HL-60/S4 treated with phorbol 12-myristate 13-acetate at 8.2 ng/mL for 4 days and 3 days (cell line): Measurements from ENCODE around the gene GAPDHS.

Source experiments
- in situ Hi-C: fragments of 300-500 bp; cut with MboI; formaldehyde crosslinking; loops from 2 replicates; pipeline ENCODE4 v1.15.0; 2022; ENCODE audit warnings: low sequenced_read_pairs

Gene GAPDHS

DNA sequence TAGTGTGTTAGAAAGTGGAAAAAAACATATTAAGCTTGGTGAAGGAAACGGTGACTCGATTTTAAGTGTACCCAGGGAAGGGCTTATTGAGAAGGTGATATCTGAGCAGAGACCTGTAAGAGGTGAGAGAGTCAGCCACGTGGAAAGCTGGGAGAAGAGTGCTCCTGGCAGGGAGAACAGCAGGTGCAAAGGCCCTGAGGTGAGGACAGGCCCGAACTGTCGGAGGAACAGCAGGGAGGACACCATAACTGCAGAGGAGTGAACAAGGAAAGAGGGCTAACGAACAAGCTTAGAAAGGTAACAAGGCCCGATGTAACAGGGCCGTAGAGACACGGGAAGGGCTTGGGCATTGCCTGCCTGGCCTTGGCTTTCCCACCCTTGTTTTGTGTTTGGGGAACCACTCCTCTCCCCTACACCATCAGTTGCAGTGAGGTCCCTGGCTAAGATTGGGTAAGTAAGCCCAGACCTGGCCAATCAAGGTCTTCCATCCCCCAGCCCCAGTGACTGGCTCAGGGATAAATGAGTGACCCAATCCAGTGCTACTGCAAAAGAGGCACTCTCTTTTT, 22.9 kb downstream of the GAPDHS start:
- in situ Hi-C loops: no loop called here

DNA sequence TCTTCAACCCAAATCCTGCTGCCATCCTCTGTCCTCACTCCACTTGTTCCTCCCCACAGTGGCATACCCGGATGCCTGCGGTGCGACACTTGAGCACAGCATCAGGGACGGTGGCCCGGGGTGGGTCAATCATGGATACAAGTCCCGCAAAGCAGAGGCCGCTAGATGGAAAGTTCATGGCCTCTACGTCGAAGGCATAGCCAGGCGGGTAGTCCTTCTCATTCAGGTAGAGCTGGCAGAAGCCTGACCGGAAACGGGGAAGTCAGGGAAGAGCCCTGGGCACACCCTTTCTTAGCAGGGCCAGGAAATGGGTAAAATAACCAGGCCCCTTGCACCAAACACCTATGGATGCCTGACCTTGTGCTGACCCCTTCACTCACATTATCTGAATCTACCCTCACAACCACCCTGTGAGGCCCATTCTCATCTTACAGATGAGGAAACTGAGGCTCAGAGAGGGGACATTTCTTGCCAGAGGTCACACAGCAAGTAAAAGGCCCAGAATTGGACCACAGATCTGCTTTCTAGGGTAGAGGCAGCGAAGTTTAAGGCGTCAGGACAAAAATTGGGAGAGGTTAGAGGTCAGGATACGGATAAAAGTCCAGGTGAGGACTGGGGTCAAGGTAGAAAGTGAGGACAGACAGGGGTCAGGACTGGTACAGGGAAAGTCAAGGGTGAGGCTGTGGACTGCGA, 23.7 kb downstream of the GAPDHS start:
- in situ Hi-C loops: no loop called here

DNA sequence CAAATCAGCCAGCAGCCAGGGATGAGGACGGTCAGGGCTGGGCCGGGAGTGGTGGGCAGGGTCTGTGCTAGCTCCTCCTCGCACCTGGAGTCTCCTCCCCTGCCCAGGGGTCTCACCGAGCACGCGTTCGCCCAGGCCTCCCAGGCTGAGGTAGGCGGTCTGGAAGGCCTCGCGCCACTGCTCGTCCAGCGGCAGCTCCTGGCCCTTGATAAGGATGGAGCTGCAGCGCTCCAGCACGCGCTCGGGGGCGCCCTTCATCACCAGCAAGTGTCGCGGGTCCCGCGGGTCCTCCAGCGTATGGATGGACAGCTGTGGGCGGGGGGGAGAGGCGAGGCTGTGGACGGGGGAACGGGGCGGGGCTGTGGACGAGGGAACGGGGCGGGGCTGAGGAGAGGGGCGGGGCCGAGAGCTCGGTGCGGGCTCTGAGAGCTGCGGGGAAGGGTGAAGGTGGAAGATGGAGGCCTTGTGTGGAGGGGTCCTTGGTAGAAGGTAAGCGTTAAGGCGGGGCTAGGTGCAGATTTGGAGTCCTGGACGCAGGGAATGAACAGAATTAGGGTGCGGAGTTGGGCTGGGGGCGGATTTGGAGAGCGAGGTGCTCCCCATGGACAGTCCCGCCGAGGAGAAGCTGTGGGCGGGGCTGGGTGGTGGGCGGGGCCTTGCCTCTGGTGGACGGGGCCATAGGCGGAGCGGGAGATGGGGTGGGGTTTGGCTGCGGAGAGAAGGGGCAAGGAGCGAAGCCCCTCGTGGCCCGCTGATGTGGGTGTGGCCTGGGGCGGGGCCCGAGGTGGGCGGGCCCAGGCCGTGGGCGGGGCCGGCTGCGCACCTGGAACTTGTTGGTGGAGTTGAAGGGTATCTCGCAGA, 24.5 kb downstream of the GAPDHS start:
- in situ Hi-C loops: no loop called here

DNA sequence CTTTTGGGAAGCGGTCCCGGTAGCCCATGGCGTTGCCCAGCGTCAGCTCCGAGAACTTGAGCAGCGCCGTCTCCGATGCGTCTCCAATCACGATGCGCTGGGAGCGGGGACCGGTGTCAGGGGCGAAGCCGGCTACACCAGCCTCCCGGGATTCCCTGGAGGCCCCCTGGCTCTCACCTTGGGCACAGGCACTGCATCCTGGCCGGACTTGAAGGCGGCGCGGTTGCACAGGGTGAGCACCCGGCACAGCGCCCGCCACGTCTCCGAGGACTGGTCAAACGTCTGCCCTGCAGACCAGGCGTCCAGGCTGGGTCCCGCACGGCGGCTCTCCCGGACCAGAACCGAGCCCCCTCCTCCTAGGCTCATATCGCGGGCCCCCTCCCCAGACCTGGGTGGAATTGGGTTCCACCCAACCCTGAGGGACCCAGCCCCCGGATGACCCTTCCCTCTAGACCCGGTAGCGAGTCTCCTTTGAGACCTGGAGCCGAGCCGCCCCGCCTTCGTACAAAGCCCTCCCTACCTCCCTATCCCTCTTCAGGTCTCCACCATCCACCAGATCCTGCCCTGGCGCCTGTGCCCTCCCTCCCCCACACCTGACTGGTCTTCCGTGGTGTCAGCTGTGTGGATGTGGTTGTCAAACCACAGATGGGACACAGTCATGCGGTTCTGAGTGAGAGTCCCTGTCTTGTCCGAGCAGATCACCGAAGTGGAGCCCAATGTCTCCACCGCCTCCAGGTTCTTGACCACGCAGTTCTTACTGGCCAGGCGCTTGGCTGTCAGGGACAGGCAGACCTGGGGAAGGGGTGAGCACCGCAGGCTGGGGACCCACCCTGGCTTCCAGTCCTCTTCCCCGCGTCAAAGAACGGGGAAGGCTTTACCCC, 25.4 kb downstream of the GAPDHS start:
- in situ Hi-C loops: no loop called here

DNA sequence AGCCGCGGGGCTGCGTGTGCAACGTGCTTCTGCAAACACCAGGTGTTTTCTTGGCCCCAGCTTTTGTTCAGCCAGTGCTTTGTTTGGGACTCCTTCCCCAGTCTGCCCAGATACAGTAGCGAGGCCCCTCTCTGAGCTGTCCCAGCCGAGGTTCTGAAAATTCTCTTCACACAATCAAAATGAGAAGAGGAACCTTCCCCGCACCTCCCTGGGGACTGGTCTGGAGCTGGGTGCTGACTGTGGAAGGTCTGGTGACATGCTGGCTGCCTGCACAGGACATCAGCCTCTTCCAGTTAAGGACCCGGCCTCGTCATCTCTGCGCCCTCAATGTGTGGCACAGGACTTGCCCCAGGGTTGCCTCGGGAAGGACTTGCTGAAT, 26.0 kb downstream of the GAPDHS start:
- in situ Hi-C loops: no loop called here

DNA sequence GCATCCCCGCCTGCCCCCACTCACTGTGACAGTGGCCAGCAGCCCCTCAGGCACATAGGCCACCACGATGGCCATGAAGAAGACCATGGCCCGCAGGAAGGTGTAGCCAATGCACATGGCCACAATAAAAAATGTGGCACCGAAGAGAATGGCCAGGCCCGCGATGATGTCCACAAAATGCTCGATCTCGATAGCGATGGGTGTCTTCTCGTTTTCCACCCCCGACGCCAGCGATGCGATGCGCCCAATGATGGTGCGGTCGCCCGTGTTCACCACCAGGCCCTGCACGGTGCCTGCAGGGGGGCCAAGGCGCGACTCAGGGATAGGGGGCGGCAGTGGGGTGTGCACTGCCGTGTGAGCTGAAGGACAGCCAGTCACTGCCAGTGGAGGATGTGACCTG, 26.5 kb downstream of the GAPDHS start:
- in situ Hi-C loops: no loop called here

DNA sequence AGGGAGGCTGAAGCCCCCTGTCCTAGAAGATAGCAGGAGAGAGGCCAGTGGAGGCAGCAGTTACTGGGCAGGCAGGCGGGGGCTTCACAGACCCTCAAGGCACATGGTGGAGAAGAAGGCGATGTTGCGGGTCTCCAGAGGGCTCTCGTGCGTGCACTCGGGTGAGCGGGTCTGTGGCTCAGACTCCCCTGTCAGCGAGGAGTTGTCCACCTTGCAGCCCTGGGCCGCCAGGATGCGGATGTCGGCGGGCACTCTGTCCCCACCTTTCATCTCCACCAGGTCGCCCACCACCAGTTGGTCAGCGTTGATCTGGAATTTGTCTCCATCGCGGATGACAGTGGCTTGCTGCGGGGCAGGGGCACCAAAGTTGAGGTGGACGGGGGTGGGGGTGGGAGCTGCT, 27.0 kb downstream of the GAPDHS start:
- in situ Hi-C loops: no loop called here

DNA sequence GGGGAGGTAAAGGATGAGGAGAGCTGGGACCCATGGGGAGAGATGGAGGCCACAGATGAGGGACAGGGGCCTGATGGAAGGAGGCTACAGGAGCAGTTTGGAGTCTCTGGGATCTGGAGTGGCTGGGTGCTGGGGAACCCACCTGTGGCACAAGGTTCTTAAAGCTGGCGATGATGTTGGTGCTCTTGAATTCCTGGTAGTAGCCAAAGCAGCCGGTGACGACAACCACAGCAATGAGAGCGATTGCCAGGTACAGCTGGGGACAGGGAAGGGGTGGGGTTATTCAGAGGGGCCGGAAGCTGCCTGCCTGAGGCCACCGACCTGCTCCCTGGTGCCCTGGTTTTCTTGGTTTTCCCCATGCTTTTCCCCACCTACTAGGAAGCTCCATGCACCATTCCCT, 27.4 kb downstream of the GAPDHS start:
- in situ Hi-C loops: no loop called here

DNA sequence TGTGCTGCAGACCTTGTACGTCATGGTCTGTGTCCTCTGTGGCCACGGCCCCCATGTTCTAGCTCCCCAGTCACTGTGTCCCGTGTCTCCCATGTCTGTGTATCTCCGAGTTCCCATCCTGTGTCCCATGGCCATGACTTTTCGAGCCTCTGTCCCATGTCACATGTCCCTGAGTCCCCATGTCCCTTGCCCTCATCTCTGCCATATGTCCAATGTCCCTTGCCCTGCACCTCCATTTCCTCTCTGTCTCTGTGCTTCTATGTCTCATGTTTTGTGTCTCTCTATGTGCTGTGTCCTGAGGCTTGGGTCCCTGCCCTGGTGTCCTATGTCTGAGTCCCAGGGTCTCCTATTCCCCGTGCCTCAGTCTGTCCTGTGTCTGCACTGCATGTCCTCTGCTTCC, 28.2 kb downstream of the GAPDHS start:
- in situ Hi-C loops: no loop called here

DNA sequence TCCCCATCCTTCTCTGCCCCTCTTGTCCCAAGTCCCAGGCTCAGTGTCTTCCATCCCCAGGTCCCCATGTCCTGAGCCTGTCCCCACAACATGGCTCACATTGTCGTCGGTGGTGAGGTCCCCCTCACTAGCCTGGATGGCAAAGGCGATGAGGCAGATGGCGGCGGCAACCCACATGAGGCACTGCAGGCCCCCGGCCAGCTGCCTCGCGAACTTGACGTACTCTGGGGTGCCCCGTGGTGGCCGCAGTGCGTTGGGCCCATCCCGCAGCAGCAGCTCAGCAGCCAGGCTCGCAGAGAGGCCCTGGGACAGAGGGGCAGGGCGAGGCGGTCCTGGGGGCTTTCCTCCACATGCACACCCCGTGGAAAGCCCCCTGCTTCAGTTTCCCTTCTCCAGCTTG, 29.1 kb downstream of the GAPDHS start:
- in situ Hi-C loops: no loop called here

DNA sequence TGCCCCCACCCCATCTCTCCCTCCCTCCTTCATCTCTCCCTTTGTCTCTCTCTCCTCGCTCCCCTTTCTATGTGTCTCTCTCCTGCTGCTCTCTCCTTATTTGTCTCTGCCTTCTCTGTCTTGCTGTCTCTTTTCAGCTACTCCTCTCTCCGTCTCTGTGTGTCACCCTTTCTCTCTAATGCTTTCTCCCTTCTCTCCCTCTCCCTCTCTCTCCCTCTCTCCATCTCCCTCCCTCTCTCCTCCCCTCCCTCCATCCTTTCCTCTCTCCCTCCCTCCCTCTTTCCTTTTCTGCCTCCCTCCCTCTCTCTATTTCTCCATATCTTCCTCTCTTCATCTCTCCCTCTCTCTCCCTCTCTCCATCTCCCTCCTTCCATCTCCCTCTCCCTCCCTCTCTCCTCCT, 29.5 kb downstream of the GAPDHS start:
- in situ Hi-C loops: no loop called here

DNA sequence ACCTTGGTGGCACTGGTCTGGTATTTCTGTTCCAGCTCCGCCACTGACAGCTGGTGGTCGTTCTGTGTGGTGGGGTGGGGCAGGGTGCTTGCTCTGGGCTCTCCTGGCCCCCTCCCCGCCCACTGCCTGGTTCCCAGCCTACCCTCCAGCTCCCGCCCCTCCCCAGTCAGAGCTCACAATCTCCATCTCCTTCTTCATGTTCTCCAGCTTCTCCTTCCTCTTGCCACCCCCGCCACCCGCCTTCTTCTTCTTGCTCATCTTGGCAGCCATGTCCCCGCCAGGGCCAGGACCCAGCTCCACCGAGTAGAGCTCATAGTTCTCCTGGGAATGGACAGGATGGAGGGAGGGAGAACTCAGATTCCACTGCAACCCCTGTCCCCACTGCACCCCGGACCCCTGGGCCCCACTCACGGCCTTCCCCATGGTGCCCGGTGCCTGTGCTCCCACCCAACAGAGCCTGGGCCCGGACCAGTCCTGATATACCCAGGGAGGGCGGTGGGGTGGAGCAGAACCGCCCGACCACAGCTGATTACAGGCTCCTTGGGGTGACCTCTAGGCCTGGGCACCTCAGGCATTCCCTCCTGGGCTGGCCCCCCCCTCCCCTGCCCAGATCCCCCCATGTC, 30.1 kb downstream of the GAPDHS start, which contains the start of gene ATP4A:
Gene ATP4A (minus strand): TSS at position 452 of the 623 bp plus-strand sequence. CDS start 29 bp downstream, at position 423.
- in situ Hi-C loops: no loop called here

DNA sequence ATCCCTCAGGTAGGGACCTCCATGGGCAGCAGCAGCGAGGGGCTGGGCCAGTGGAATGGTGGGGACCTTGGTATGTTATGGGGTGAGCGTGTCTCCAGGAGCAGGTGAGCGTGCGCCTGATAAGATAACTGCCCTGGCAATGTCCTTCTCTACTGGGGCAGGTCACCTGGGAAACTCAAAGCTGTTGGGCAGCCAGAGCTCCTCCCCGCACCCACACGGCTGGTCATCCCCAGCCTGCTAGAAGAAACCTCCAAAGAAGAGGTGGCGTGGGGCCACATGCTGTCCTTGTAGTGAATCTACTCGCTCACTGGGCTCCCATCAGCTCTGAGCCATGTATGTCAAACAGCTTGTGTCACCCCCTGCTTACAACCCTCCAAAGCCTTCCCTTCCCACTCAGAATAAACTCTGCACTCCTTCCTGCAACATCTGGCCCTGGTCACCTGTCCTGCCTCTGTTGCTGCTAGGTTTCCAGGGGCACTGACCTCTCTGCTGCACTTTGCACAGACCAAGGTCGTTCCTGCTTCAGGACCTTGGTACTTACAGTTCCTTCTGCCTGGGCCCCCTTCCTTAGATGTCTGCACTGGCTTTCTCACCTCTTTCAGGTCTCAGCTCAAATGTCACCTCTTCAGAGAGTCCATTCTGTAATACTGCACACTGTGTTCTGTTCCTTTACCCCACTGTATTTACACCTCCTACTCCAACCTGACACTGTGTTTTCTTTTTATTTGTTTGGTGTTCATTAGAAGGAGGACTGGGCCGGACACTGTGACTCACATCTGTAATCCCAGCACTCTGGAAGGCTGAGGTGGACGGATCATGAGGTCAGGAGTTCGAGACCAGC, 32.0 kb downstream of the GAPDHS start:
- in situ Hi-C loops: no loop called here

DNA sequence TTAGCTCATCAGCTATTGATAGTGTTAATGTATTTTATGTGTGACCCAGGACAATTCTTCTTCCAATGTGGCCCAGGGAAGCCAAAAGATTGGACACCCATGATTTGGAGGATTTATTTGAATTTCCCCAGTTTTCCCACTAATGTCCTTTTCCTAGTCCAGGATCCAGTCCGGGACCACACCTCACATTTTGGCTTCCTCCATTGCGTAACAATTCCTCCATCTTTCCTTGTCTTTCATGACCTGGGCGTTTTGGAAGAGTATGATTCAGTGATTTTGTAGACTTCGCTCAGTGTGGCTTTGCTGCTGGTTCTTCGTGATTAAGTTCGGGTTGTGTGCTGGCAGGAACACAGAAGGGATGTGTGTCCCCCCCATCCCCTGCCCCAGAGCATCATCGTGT, 33.5 kb downstream of the GAPDHS start:
- in situ Hi-C loops: no loop called here

DNA sequence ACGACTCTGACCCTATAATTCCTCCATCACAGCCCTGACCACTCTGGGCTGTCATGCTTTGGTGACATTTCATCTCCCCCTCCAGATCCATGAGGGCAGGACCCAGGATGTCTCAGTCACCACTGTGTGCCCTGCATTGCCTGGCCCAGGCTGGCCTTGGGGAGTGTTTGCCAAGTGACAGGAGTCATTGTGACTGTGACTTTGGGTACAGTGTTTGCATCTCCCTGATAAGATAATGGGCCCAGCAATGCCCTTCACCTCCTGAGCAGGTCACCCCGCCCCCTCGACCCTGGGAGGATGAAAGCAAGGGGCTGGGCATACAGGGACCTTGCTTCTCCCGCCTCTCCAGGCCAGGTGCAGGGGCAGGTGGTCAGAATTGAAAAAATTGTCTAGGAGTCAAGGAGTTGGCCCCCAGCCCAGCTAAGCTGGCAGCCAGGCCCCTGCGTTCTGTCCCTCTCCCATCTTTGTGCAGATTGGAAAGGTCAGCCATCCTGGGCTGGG, 36.1 kb downstream of the GAPDHS start:
- in situ Hi-C loops: no loop called here

DNA sequence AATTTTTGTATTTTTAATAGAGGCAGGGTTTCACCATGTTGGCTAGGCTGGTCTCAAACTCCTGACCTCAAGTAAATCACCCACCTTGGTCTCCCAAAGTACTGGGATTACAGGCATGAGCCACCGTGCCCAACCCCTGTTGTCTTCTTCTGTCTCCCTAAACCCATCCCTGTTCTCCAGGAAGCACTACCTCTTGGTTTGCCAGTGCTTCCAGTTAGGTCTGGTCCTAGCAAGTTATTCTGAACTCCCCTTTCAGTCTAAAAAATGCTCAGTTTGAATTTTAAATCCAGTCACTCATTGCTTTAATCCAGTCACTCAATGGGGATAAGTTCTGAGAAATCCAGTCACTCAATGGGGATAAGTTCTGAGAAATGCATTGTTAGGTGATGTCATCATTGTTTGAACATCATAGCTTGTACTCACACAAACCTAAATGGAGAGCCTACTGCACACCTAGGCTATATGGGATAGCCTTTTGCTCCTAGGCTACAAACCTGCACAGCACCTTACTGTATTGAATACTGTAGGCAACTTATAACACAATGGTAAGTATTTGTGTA, 38.2 kb downstream of the GAPDHS start:
- in situ Hi-C loops: no loop called here

DNA sequence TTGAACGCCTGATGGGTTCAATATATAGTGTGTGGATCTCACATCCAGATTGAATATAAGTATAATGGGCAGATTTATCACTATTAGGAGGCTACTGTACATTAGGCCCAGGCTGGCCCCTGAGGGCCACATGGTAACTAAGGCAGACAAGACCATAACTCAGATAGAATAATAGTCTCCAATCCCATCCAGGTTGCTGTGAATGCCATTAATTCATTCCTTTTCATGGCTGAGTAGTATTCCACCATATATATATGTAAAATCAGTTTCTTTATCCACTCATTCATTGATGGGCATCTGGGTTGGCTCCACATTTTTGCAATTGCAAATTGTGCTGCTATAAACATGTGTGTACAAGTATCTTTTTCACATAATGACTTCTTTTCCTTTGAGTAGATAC, 44.7 kb downstream of the GAPDHS start:
- in situ Hi-C loops: no loop called here

DNA sequence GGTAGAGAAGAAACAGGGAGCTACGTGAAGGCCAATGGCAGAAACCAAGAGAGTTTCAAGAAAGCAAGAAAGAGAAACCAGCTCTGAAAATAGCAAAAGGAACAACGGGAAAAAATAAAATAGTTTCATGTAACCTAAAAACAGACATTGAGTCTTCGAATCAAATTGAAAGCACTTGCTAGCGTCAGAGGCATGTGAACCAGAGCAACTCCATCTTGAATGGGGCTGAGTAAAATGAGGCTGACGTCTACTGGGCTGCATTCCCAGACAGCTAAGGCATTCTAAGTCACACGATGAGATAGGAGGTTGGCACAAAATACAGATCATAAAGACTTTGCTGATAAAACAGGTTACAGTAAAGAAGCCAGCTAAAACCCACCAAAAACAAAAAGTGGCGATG, 45.5 kb downstream of the GAPDHS start:
- in situ Hi-C loops: no loop called here

DNA sequence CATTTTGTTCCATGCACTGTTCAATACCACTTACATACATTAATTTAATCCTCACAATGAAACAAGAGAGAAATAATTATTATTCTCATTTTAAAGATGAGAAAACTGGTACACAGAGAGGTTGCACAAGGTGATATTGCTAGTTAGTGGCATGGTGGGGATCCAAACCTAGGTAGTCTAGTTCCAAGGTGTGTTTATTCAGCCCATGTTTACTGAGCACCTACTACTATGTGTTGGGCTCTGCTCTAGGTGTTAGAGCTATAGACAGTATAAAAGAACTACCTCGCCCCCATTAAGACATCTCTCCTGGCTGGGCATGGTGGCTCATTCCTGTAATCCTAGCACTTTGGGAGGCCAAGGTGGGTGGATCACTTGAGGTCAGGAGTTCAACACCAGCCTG, 49.5 kb downstream of the GAPDHS start:
- in situ Hi-C loops: no loop called here
